Astrocyte of the hippocampus (primary cell): ENCODE results near the gene PIAS2.
"Not testable (repeated sequence)": the region's sequence is repeated elsewhere in the genome, so short reads cannot be mapped to it uniquely, and the experiment has no call there.

Source experiments
- DNase-seq: peaks from one replicate; pipeline ENCODE4 v3.0.0; 2011; ENCODE audit warnings: low read depth, low spot score

PIAS2 gene

DNA sequence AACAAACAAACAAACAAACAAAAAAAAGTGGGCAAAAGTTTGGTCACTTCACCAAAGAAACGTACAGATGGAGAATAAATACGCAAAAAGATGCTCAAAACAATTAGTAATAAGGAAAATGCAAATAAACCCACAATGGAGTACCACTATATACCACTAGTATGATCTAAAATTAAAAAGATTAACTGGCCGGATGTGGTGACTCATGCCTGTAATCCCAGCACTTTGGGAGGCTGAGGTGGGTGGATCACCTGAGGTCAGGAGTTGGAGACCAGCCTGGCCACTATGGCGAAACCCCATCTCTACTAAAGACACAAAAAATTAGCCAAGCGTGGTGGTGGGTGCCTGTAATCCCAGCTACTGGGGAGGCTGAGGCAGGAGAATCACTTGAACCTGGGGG lies 84.9 kb downstream of the PIAS2 start:
- DNase-seq = not testable (repeated sequence)

- DNase-seq = no peak
Measured at GRCh38 chr18:46831434-46831833, 85.9 kb downstream of the PIAS2 start.

DNA sequence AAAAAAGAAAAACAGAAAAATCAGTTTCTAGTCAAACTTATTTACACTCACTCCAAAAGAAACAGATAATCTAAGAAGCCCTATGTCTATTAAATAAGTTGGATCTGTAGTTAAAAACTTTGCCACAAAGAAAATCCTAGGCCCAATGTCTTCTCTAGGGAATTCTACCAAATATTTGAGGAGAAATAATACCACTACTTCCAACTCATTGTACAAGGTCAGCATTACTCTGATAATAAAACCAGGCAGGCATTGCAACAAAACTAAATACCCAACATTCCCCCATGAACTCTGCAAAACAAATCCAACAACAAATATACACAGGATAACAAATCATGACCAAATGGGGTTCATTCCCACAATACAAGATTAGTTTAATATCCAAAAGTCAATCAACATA lies 86.7 kb downstream of the PIAS2 start:
- no peak for DNase-seq

DNA sequence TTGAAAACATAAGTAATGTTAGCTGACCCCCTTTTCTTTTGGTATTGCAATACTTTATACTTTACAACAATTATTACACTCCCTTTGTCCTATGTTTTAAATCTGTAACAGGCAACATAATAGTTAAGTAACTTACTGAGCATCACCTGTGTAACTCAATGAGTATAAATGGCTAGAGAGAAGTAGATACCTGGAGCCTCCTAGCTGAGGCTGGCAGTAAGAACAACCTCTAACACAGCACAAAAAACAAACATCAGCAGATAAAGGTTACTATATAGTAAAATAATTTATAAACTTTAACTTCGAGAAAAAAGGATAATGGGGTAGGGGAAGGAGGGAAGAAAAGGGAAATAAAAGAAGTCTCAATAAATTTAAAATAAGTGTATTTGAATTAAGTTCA lies 87.4 kb downstream of the PIAS2 start:
- no peak for DNase-seq

DNA sequence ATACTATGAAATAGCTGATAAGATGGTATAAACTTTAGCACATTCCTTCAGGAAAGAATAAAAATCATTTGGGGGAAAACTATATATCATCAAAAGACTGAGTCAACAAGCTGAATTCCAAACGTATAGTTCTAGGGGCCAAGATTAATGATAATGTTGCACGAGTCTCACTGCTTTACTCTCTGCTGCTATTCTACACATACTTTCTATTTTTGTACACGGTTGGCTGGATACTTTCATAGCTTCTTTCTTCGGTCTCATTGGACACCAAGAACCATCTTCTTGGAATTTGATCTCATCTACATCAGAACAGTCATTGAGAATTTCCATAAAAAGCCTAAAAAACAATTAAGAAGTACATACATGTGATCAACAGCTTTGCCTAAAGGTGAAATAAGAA lies 87.8 kb downstream of the PIAS2 start:
- DNase-seq = no peak

- DNase-seq = no peak
Measured at GRCh38 chr18:46821856-46822711, 95.2 kb downstream of the PIAS2 start.

- DNase-seq = no peak
Measured at GRCh38 chr18:46820863-46821262, 96.4 kb downstream of the PIAS2 start.

- no peak for DNase-seq
Measured at GRCh38 chr18:46815661-46816060, 101.6 kb downstream of the PIAS2 start.

DNA sequence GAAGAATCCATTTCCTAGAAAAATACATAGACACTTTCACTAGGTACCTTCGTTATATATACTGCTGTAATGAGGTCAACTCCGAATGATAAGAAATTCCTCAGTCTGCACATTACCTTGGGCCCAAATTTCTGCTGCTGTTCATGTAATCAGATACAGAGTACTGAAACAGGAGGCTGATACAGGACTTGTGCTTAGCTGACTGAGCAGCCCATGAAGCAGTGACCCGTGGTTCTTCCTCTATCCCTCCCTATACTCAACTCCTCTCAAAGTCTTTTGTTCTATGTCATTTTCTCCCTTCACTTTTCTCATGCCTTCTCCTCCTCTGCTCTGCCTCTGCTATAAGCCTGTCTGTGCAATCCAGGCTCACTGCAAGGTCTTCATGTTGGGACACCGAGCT lies 102.9 kb downstream of the PIAS2 start:
- DNase-seq = no peak

GRCh38 chr18:46812311-46812710 lies 105.0 kb downstream of the PIAS2 start:
- no peak for DNase-seq

- DNase-seq = no peak
Measured at GRCh38 chr18:46810481-46811000, 106.8 kb downstream of the PIAS2 start.

GRCh38 chr18:46809145-46809544 lies 108.2 kb downstream of the PIAS2 start:
- no peak for DNase-seq

DNA sequence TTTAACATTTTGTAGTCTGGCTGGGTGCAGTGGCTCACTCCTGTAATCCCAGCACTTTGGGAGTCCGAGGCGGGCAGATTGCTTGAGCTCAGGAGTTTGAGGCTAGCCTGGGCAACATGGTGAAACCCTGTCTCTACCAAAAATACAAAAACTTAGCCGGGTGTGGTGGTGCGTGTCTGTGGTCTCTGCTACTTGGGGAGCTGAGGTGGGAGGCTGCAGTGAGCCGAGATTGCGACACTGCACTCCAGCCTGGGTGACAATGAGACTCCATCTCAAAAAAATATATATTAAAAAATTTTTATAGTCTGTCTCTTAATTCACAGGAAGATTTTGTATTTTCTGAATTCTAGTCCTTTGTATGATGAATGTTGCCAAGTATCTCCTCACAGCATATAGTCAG lies 121.4 kb downstream of the PIAS2 start:
- not testable (repeated sequence) for DNase-seq

- DNase-seq = no peak
Measured at GRCh38 chr18:46794607-46795006, 122.7 kb downstream of the PIAS2 start.

GRCh38 chr18:46793565-46793964 lies 123.7 kb downstream of the PIAS2 start:
- no peak for DNase-seq

DNA sequence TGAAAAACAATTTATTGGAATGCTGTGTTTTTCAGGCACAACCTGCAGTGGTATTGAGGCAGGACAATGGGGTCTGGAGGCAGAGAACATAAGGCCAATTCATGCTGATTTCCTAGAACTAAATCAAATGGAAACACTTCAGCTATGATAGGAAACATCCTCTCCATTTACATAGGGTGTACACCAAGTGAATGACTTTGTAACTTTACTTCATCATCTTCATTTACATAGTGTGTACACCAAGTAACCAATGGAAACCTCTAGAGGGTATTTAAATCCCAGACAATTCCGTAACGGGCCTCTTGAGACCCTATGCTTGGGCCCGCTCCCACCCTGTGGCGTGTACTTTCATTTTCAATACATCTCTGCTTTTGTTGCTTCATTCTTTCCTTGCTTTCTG lies 128.2 kb downstream of the PIAS2 start:
- no peak for DNase-seq

- DNase-seq = no peak
Measured at GRCh38 chr18:46787674-46788073, 129.6 kb downstream of the PIAS2 start.

- DNase-seq = no peak
Measured at GRCh38 chr18:46772357-46772756, 144.9 kb downstream of the PIAS2 start.

GRCh38 chr18:46771141-46771540 lies 146.2 kb downstream of the PIAS2 start:
- peak; percentile 63 for DNase-seq

- no peak for DNase-seq
Measured at GRCh38 chr18:46770708-46771107, 146.6 kb downstream of the PIAS2 start.

GRCh38 chr18:46768166-46768921 lies 149.0 kb downstream of the PIAS2 start:
- no peak for DNase-seq

DNA sequence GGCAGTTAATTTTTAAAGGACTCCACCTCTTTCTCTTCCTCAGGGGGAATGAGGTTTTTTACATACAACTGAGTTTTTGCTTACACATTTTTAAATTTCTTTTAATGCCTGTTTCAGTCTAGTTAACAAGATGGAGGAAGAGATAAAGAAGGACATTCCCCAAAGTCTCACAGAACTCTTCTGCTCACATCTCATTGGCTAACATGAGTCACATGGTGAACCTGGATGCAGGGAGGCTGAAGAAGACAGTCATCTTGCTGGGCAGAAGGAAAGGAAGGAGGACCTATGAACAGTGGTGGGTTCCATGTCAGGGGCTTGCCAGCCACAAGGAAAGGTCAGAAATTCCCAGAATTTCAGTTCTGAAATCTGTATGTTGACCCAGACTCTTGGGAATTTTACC lies 150.1 kb downstream of the PIAS2 start:
- DNase-seq = no peak

- no peak for DNase-seq
Measured at GRCh38 chr18:46764586-46764985, 152.7 kb downstream of the PIAS2 start.
